Fibroblast of pulmonary artery (primary cell): ENCODE data around the gene GAS2.

Experiments
- DNase-seq: peaks from one replicate; pipeline ENCODE4 v3.0.0-alpha.2; 2010; ENCODE audit warnings: low read depth
- H3K4me3 ChIP-seq: replicated peaks from 2 replicates; pipeline ENCODE4 v1.5.1; 2011; ENCODE audit warnings: low read depth, mild to moderate bottlenecking, control low read depth, low read length, moderate library complexity
- CTCF ChIP-seq: IDR thresholded peaks from 2 replicates; pipeline ENCODE4 v1.5.1; 2011; ENCODE audit warnings: mild to moderate bottlenecking, control low read depth, low read length, inconsistent platforms; ENCODE audit errors: missing control alignments

GAS2 gene

DNA sequence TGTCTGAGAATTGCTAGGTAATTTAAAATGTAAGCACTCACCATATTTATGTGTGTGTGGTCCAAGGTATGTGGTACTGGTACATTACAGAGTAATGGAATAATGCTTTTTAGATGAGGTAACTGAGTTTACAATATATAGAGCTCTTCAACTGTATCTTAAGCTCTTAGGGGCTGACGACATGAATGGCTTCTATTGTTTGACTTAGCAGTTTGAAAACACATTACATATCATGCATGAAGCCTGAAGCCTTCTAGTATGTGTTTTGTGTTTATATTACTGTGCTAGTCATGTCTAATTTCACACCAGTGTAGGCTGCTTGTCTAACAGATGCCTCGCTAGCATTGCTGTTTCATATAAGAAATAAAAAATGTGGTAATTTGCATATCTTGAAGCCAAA, 37.2 kb downstream of the GAS2 start:
- H3K4me3 ChIP-seq: no peak overlapping the region
- peak; percentile 31 for DNase-seq
- no peak for TF ChIP-seq CTCF

DNA sequence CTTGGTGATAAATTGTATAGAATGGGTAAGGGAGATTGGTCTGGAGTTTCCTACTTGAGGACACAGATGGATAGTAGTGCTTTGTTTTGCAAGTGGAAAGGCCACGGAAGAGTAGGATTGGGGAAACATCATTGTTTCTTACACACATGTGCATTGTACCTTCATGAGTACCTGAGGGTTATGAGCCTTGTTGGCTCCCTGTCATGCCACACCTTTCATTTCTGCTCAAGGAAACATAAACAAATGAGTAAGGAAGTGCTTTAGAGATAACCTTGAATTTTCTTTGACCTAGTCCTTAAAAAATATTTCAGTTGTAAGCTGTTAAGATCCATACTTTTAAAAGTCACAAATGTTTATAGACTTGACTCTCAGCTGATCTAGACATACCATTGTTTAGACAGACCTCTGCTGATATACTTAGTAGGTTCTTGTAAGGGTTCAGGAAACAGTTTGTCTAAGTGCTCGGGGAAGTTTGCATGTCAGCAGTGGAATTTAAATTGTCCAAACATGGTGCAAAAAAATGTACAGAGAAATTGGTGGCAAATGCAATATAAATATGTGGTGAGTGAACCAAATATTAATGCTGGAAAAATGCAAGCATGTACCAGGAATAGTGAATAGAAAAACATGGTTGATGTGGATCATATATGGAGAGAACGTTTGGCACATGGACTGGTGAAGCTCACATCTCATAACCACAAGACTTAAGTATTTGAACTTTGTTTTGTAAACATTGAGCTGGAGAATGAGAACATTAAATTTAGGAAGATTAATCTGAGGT, 40.9 kb downstream of the GAS2 start:
- TF ChIP-seq CTCF: no peak
- DNase-seq: no peak
- H3K4me3 ChIP-seq: no peak overlapping the region

GRCh38 chr11:22711071-22711770, 44.8 kb downstream of the GAS2 start:
- TF ChIP-seq CTCF: no peak
- DNase-seq: no peak
- no peak overlapping the region for H3K4me3 ChIP-seq

- no peak for TF ChIP-seq CTCF
- DNase-seq: peak; percentile 4
- no peak overlapping the region for H3K4me3 ChIP-seq
Measured at GRCh38 chr11:22711880-22712279, 45.5 kb downstream of the GAS2 start.

DNA sequence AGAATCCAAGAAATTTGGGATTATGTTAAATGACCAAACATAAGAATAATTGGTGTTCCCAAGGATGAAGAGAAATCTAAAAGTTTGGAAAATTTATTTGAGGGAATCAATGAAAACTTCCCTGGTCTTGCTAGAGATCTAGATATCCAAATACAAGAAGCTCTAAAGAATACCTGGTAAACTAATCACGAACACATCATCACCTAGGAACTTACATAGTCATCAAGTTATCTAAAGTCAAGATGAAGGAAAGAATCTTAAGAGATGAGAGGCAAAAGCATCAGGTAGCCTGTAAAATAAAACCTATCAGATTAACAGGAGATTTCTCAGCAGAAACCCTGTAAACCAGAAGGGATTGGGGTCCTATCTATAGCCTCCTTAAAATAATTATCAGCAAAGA, 46.9 kb downstream of the GAS2 start:
- no peak for DNase-seq
- H3K4me3 ChIP-seq: no peak overlapping the region
- TF ChIP-seq CTCF: no peak

- no peak overlapping the region for H3K4me3 ChIP-seq
- no peak for DNase-seq
- no peak for TF ChIP-seq CTCF
Measured at GRCh38 chr11:22715971-22716370, 49.6 kb downstream of the GAS2 start.
